HuH-7 (cell line): Measurements from ENCODE around the gene ZNF728.
"Not testable (repeated sequence)": the region's sequence is repeated elsewhere in the genome, so short reads cannot be mapped to it uniquely, and the experiment has no call there.

ENCODE experiments used
- DNase-seq: peaks from one replicate; pipeline ENCODE4 v3.0.0; 2011; ENCODE audit warnings: low spot score

Gene ZNF728

DNA sequence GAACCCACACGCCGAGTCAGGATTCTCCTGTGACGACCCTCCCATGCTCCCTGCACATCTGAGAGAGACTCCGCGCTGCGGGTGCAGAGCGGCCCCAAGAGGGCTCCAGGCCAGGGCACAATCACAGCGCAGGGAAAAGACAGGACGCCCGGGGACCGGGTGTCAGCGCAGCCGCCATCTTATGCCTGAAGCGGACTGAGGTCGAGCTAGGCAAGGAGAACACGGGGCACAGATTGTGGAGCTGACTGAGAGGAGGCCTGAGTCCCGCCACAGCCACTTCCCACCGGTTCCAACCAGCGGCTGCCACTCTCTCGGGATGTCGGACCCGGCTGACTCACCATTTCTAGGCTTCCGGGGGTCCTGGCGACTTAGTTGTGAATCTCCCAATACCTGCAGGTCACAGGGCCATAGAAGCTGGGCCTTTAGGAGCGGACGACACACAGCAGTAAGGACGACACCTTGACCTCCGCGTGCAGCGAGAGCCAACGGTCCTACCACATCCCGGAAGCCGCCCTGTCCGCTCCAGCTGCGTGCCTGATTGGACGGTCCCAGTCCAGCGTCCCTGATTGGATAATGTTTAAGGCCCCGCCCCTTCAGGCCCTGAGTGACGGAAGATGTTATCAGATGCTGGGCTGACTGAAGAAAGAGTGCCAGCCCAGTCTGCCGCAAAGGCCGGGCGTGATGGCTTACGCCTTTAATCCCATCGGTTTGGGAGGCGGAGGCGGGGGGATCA lies at the start of gene ZNF728:
Gene ZNF728, minus strand, starts transcription at position 487 of the 733 bp plus-strand sequence. Its CDS starts 146 bp downstream, at position 341.
- DNase-seq = no peak

DNA sequence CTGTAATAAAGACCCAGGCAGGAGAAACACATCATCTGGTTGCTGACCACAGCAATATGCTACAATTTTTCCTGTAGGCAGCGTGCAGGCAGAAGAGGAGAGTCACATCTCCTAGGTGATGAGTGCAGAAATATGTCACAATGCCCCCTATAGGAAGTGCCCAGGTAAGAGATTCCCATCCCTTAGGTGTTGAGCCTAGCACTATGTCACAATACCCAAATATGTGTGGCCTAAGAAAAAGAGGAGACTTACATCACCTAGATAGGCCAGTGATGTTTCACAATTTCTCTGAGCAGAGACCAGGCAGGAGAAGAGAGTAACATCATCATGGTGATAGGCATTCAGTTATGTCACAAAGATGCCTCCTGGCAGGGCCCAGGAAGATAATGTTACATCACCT lies 49.4 kb upstream of the ZNF728 start:
- no peak for DNase-seq

DNA sequence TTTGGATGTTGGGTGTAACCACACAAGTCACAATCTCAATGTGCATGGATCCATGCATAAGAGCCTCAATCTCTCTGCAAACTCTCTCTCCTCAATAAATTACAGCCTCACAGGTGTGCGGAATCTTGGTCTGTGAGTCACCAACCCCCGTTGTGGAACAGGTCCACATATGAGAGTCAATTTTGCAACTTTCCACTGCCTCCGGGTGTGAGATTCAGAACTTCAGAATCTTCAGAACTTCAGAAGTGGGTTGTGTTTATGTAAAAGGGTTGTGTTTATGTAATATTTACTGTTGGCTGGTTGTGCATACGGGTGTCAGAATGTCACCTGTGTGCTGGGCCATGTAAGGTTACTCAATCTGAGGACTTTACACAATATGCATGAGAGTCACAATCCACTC lies 46.3 kb upstream of the ZNF728 start:
- DNase-seq = no peak

DNA sequence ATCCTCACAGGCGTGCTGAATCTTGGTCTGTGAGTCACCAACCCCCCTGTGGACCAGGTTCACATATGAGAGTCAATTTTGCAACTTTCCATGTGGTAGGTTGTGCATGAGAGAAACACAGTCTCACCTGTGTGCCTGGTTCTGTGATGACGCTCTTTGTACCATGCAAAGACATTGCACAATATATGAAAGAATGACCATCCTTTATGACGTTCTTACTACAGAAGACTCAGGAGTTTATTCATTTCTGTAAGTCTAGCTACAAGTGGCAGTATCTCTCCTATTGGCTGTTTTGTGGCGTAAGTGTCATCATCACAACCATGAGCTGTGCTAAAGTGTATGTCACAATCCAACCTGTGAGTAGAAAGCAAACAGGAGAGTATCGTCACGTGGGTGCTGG lies 43.8 kb upstream of the ZNF728 start:
- no peak for DNase-seq

- no peak for DNase-seq
Measured at GRCh38 chr19:23033721-23034120, 30.7 kb upstream of the ZNF728 start.

GRCh38 chr19:23015660-23016059 lies 12.7 kb upstream of the ZNF728 start:
- no peak for DNase-seq

DNA sequence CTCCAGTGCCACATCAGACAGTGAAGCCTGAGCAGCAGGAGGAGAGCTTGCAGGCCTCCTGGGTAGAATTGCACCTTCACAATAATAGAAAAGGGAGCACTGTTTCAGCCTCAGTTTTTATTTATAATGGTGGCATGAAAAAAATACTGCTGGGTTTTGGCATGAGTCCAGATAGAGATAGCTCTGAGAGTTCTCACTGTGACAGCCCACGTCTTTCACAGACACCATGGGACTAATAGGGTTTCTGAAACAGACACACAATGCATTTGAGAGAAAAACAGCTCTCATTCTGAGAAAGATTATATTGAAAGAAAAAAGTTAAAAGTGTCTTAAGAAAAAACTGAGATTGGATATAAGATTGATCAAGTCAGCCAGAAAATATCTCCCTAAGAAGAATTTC lies 8.0 kb downstream of the ZNF728 start:
- not testable (repeated sequence) for DNase-seq

DNA sequence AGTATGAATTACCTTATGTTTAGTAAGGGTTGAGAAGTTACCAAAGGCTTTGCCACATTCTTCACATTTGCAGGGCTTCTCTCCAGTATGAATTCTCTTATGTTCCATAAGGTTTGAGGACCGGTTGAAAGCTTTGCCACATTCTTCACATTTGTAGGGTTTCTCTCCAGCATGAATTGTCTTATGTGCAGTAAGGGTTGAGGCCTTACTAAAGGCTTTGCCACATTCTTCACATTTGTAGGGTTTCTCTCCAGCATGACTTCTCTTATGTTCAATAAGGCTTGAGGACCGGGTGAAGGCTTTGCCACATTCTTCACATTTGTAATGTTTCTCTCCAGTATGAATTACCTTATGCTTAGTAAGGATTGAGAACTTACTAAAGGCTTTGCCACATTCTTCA lies 26.7 kb downstream of the ZNF728 start:
- DNase-seq = no peak

GRCh38 chr19:22975546-22976136 lies 27.3 kb downstream of the ZNF728 start:
- DNase-seq = not testable (repeated sequence)

DNA sequence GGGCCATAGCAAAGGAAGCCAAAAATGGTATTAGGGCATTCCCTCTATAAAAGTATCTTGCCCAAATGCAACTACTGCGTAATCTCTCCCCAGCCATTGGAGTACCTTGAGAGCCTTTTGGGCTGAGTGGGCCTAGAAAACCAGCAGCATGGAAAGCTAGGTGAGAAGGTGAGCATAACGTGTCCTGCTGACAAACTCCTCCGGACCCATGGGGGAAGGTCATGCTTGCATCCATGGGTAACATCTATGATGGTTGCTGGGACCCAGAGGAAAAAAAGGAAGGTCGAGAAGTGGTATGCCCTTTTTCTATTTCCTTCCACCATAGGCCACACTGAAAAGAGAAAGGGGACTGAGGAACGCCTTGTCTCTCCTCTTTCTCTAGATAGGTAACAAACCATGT lies 57.4 kb downstream of the ZNF728 start:
- no peak for DNase-seq

- no peak for DNase-seq
Measured at GRCh38 chr19:22935151-22935550, 67.8 kb downstream of the ZNF728 start.

- not testable (repeated sequence) for DNase-seq
Measured at GRCh38 chr19:22927576-22927975, 75.4 kb downstream of the ZNF728 start.

DNA sequence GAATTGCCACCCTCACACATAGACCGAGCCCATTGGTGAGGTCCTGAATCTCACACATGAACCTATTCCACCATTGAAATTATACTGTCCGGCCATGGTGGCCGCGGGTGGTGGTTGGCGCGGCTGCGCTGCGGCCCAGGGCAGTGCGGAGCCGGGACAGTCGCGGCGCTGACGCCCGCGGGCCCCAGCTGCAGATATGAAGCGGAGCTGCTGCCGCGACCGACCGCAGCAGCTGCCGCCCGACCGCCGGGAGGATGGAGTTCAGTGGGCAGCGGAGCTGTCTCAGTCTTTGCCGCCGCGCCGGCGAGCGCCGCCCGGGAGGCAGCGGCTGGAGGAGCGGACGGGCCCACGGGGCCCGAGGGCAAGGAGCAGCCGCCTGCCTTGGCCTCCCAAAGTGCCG lies 77.8 kb downstream of the ZNF728 start:
- DNase-seq = not testable (repeated sequence)
